GOT3 (cell line): ENCODE results near the gene SESN2.

ENCODE experiments used
- DNase-seq: peaks from one replicate; lab custom pipeline; 2025; ENCODE audit warnings: mixed read lengths; lab: John Stamatoyannopoulos, UW

The SESN2 gene, protein sequence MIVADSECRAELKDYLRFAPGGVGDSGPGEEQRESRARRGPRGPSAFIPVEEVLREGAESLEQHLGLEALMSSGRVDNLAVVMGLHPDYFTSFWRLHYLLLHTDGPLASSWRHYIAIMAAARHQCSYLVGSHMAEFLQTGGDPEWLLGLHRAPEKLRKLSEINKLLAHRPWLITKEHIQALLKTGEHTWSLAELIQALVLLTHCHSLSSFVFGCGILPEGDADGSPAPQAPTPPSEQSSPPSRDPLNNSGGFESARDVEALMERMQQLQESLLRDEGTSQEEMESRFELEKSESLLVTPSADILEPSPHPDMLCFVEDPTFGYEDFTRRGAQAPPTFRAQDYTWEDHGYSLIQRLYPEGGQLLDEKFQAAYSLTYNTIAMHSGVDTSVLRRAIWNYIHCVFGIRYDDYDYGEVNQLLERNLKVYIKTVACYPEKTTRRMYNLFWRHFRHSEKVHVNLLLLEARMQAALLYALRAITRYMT

DNA sequence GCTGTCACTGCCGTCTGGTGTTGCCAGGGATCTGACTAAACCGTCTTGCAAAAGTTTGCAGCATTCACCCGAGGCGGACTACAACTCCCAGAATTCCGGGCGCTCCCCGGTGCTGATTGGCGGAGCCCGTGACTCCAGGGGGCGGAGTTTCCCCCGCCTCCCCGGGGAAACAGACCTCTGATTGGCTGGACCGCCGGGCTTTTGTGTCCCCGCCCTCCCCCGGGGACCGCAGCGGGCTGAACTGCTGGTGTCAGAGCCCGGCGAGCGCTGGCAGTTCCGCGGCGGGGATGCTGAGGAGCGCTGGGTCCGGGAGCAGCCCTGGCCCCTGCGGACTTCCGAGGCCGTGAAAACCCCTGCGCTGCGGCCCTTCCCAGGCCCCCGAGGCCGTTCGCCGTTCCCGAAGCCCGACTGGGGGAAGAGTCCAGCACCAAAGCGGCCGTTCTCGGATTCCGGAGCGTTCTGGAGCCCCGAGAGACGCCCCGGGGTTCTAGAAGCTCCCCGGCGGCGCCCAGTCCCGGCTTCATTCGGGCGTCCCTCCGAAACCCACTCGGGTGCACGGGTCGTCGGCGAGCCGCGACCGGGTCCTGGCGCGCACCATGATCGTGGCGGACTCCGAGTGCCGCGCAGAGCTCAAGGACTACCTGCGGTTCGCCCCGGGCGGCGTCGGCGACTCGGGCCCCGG is at the start of gene SESN2:
Gene SESN2 (plus strand): TSS at position 267 of the 682 bp plus-strand sequence. CDS start 330 bp downstream, at position 597.
- DNase-seq = peak; percentile 98

DNA sequence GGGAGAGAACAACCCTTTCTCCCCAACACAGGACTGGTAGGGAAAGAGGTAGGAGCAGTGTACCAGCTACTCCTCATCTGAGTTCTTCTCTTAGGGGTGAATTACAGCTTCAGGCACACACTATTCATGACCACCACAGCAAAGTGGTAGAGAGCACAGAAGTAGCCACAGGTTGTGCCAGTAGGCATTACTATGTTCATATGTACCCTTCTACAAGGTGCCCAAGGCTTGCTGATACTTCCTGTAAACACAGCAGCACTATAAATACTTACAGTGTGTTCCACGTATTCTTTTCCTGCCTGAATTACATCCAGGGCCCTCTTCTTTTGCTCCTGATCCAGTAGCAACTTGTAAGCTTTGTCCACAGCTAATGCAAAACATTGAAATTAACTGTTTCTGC is 49.6 kb upstream of the SESN2 start:
- DNase-seq = no peak

DNA sequence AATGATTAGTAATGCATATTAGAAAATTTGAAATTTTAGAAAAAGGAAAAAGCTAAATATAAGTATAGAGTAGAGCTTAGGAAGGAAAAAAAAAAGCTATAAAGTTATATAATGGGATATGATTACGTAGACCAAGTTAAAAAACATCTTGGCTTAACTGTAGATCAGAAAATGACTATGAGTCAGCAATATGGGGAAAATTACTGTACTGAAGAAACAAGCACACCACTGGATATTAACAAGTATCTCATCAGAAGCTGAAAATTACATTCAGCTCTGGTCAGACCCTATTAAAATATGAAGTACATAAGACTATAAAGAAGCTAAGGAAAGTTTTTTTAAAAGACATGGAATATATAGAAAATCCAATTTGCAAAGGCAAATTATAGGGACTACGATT is 46.0 kb upstream of the SESN2 start:
- no peak for DNase-seq

DNA sequence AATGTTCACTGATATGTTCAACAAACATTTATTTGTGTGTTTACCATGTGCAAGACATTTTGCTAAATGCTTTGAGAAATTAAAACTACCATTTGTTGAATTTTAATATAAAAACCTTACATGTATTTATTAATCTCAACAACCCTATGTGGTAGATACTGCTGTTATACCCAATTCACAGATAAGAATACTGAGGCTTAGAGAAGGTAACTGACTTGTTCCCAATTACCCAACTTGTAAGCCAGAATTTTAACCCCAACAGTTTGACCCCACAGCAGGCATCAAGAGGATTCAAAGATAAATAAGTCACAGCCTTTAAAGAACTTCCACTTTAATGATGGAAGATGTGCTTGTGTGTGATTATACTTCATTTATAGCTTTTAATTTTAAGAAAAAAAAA is 30.2 kb upstream of the SESN2 start:
- no peak for DNase-seq

DNA sequence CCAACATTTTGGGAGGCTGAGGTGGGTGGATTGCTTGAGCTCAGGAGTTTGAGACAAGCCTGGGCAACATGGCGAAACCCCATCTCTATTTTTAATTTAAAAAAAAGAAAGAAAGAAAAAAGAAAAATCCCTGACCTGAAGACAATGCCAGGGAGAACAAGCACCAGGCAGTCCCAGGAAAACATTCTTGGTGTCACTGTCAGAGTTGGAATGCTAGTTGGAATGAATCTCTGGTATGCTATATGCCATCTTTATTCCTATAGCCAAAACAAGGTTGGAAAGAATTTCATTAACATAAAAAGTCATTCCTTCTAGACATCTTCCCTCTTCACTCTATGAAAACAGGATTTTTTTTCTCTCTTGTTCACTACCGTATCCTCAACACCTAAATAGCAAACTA is 29.3 kb upstream of the SESN2 start:
- no peak for DNase-seq

DNA sequence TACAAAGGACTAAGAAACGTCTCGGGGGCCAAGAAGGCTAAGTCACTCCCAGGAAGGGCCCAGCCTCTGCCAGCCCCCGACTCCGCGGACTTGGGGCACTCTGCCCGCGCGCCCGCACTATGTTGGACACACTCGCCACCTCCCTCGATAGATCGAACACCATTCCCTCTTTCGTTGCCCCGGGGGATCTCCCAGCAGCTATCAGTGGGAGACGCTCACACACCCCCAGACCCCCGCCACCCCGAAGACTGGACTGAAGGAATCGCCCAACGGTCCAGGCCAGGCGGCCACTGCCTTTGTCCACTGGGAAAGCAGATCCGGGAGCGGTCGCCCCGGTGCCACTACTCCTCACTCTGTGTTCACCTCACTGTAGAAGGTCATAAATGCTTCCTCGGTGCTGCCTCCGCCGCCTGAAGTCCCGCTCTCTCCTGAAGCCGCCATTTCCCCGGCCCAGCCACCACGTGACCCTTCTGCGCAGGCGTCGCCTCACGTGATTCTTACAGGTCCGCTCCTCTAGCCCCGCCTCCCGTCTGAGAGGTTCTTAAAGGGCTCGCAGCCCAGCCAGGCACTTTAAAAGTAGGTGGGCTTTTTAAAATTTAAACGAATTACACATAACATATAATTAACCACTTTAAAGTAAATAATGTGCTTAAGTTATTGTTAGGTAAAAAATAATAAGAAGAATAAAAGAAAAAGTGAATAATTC is 26.6 kb upstream of the SESN2 start, which contains the start of gene DNAJC8:
Gene DNAJC8 (minus strand): TSS at position 472 of the 706 bp plus-strand sequence. CDS start 31 bp downstream, at position 441.
- DNase-seq = peak; percentile 54

DNA sequence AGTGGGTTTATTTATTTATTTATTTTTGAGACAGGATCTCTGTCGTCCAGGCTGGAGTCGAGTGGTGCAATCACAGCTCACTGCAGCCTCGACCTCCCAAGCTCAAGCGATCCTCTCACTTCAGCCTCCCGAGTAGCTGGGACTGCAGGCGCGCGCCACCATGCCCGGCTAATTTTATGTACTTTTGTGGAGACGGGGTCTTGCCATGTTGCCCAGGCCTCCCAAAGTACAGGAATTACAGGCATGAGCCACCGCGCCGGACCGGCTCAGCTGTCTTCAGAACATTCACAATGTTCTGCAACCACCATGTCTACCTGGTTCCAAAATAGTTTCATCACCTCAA is 26.1 kb upstream of the SESN2 start:
- DNase-seq = no peak

DNA sequence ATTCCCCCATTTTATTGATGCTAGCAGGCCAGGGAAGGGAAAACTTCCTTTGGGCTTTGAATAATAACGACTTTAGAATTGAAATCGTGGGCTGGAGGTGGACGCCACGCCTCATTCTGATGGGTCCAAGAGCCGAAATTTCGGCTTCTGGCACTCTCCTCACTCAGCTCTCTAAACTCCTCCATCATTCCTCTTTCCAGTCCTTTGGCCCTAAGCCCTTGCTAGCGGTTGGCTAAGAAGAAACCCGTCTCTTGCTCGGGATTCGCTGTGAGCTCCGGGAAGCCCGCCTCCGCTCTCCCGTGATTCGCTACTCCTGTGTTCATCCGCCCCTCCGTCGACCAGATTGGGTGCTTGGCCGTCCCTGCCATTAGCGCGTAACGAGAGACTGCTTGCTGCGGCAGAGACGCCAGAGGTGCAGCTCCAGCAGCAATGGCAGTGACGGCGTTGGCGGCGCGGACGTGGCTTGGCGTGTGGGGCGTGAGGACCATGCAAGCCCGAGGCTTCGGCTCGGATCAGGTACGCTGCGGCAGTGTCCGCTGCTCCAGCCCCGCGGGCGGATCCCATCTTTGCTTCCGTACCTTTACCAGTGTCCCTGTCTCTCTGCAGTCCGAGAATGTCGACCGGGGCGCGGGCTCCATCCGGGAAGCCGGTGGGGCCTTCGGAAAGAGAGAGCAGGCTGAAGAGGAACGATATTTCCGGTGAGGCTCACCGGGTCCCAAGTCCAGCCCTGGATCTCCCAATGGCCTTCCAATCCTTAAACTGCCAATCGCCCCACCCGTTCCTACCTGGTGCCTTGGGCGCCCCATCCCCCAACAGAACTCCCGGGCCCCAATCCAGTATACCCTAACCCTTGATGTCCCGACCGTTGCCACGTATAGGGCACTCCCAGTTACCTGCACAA is 23.3 kb upstream of the SESN2 start, which contains the start of gene ATP5IF1:
Gene ATP5IF1 (plus strand): TSS at position 370 of the 901 bp plus-strand sequence. CDS start 60 bp downstream, at position 430.
- DNase-seq = peak; percentile 86

DNA sequence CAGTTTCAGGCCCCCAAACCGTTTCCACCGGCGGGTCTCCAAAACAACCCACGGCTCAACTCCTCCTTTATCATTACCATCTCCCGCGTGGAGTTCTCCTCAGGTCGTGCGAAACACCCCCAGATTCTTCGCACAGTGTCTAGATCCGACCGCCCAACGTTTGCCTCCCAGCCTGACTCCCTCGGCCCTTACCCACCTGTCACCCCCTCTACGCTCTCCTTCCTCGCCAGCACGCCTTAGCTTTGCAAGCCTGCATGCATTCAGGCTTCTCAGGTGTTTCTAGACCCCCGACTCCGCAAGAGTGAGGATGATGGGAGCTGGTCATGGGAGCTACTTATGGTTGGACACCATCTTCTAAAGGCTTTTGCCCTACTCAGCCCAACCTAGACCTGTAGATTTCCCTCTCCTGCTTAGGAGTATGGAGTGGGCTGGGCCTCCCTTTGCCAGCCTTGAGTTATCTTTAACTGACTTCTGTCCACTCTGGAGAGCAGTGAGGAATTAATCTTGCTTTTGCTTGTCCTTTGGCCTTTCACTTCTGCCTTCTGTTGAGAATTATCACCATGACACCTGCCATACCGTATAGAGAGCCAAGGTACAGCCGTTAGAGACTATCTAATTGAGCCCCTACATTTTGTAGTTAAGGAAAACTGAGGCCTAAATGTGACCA is 22.5 kb upstream of the SESN2 start:
- DNase-seq = no peak

DNA sequence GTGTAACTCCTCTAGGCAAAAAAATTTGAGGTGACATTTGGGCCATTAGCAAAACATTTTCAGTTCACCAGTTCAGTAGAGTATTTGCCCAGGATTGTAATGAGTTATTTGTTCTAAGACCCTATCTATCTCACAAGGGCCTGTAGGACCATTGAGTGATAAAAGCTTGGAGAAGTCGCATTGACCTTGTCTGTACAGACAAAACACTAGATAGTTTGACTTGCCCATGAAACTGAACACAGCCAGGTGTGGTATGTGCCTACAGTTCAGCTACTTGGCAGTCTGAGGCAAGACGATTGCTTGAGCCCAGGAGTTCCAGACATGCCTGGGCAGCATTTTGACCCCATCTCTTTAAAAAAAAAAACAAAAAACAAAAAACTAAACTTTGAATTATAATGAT is 20.3 kb upstream of the SESN2 start:
- no peak for DNase-seq

DNA sequence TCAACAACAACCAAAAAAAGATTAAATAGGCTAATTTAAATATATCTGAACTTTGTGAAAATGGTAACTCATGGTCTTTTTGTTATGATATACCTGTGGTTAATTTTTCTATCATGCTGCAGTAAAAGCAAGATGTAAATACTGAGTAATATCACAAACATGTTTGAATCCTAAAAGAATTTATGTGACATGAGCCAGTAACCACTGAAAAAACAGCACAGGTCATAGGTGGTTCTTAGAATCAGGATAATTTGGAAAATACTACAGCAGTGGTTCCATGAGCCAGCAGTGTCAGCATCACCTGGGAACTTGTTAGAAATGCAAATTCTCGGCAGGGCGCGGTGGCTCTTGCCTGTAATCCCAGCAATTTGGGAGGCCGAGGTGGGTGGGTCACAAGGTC is 19.3 kb upstream of the SESN2 start:
- no peak for DNase-seq

DNA sequence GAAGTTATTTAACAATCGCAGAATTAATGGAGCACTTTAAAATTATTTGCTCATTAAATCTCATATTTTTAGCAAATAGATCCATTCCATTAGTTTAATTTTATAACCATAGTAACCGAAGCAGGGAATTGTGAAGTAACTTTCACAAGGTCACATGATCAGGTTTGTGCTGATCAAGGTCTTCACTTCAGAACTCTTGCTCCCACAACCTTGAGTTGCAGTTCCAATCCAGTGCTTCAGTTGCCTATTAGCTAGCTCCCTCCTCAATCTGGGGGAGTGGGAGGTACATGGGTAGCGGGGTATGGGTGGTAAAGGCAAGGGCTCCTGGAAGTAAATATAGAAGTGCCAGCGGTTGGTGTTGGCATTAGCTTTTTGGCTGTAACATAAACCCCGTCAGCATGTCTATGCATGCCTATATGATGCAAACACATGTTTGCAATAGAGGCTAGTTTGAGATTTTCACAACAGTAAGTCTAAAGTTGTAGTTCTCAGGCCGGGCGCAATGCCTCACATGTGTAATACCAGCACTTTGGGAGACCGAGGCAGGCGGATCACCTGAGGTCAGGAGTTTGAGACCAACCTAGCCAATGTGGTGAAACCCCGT is 17.6 kb upstream of the SESN2 start:
- DNase-seq = no peak

DNA sequence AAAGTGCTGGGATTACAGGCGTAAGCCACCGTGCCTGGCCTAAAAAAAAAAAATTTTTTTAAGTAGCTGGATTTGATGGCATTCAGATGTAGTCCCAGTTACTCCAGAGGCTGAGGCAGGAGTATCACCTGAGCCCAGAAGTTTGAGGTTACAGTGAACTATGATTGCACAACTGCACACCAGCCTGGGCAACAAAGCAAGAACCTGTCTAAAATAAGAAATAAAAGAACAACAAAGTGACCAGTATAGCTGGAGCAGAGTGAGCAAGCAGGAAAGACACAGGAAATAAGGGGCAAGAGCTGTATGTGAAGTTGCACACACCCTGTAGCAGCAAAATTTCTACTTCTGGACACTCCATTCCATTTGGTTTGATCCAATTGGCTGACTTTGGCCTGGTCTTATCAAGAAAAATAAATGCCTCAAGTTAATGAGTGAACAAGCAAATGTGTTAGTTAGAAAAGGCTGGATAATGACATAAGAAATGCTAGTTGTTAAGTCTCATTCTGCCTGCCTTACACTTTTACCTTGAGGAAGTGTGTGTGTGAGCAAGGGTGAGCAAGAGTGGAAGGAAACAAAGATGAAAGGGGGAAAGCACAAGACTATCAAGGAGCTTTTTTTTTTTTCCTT is 15.5 kb upstream of the SESN2 start:
- DNase-seq = no peak

DNA sequence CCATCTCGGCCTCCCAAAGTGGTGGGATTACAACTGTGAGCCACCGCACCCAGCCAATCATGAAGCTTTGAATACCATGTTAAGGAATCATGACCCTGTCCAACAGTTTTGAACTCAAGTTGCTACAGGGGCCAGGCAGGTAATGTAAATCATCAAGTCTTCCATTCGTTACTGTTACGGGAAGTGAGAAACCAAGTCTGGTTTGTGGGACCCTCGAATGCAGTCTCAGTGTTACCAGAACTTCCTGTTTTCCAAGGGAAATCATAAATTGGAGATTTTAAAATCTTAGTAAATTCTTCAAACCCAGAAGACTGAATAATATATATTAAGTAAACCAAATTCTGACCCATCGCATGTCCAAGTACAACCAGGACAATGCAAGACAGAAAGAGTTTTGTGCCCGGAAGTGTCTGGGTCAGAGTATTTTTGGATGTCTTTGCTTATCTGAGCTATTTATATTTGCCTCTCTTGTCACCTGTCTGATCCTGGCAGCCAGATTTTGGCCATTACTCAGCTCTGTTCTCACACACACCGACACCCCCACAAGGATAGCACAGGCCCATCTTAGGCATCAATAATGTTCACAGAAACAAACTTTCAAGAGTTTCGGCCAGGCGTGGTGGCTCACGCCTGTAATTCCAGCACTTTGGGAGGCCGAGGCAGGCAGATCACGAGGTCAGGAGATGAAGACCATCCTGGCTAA is 14.6 kb upstream of the SESN2 start:
- no peak for DNase-seq

DNA sequence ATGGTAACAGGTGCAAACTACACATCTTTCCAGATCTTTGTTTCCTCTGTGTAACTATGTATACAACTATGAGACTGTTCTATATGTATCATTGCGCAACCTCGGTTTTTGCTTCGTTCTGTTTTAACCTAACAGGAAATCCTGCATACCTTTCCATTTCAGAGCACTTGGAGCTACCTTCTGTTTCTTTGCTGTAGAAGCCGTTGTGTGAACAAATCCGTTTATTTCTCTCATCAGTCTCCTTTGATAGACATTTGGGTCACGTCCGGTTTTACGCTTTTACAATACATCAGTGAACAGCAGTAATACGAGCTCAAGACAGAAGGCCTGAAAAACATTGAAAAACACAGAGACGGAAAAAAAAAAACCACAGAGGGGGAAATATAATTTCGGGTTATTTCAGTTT is 12.9 kb upstream of the SESN2 start:
- DNase-seq = no peak

DNA sequence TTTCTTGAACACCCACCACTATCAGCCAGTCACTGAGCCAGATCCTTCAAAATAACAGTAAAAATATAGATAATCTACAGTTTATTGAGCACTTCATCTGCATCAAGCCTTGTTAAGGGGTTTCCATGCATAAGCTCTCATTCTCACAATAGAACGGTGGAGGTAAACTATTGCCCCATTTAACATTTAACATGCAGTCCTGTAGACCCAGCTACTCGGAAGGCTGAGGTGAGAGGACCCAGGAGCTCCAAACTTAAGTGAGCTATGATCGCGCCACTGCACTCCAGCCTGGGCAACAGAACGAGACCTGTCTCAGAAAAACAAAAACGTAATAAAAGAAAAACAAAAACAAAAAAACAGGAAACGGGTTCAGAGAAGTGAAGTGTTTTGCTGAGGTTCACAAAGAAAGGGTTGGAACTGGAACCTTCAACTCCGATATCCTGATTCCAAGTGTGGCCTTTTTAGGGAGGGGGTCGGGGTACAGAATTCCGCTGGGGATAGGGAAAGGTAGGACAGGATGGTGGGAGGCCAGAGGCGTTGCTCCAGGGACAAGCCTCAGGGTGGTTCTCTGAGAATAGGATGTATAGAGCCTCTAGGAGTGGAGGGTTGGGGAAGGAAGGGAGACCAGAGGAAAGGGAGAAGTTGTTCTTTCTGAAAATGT is 11.6 kb upstream of the SESN2 start:
- DNase-seq = no peak

DNA sequence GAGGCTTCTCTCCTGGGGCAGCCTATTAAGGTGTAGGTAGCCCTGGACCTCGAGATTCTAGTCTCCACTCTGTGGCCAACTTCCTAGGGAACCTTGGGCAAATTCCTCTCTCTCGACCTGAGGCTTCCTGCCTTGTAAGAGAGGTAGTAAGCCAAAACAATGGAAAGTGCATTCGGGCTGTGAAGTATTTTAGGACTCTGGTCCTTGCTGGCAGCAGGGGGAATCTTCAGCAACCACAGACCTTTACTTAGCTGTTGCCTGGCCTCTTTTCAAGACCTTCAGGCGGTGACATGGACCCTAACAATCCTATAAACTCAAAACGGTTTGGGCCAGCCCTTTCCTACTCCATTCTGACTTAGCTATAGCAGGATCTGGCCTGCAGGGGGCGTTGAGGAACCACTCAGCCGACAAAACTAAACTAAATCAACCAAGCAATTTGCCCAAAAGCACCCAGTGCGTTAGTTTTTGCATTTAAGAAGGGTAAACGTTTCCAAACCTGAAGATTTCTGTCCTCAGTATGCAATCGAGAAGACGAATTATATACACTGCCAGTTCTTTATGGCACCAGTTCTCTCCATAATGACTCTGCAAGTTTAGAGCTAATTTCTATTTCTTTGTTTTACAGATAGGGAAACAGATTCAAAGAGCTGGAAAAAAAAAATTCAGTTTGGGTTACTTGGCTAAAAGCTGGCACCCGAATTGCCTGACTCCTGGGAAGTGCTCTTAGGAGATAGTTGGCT is 10.9 kb upstream of the SESN2 start:
- DNase-seq = peak; percentile 41
